HG03354 (cell line): Measurements from ENCODE around the gene ARL14EPL.

Experiments used
- ATAC-seq: cut with Tn5 transposase; IDR thresholded peaks from one replicate; pipeline ENCODE4 v1.9.1; 2021; ENCODE audit warnings: mild to moderate bottlenecking; ENCODE audit not compliant: unreplicated experiment, poor library complexity, severe bottlenecking

Gene ARL14EPL

GRCh38 chr5:116032094-116032517 lies at the start of gene ARL14EPL:
ARL14EPL (plus strand) TSS chr5:116032472; CDS start chr5:116051466, 18,994 bp downstream.
- peak; percentile 80 for ATAC-seq

DNA sequence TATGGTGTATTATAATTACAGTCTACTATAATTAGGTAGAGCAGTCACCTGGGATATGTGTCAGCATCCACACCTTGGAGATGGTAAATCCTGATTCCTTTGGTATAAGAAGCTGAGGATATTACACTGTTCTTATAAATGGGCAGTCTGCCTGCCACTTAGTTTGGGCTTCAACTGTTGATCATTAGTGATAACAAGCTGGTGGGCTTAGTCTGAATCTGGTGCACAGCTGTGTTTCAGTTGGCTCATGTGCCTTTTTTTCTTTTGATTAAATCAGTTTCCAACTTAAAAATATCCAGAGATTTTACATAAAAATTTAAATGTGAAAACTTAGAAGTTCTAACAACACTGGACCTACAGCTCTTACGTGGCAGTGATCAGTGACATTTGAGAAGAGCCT lies 48.8 kb upstream of the ARL14EPL start:
- no peak for ATAC-seq

- no peak for ATAC-seq
Observed at GRCh38 chr5:115985802-115986757, 46.2 kb upstream of the ARL14EPL start.

GRCh38 chr5:115988002-115988401 lies 44.3 kb upstream of the ARL14EPL start:
- ATAC-seq = no peak

DNA sequence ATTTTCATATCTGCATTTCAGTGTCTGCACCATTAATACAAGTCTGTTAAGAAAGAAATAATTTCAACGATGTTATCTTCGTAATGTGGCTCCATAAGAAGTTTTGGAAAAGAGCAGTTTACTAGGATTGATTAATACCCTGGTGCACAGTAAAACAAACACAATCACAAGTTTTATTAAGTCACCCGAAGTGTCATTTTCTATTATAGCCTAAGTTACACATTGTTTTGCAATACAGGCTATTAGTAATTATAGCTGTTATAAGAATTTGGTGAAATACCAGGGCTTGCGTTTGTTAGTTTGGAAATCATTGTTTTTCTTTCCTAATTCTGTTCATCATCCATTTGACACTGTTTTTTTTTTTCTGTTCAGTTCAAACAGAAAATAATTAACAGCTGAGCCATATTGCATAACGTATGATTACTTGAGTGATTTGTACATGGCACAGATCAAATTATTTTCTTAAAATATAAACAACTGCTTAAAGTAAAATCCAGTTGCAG lies 39.4 kb upstream of the ARL14EPL start:
- no peak for ATAC-seq

- ATAC-seq = no peak
Observed at GRCh38 chr5:115995351-115995750, 36.9 kb upstream of the ARL14EPL start.

DNA sequence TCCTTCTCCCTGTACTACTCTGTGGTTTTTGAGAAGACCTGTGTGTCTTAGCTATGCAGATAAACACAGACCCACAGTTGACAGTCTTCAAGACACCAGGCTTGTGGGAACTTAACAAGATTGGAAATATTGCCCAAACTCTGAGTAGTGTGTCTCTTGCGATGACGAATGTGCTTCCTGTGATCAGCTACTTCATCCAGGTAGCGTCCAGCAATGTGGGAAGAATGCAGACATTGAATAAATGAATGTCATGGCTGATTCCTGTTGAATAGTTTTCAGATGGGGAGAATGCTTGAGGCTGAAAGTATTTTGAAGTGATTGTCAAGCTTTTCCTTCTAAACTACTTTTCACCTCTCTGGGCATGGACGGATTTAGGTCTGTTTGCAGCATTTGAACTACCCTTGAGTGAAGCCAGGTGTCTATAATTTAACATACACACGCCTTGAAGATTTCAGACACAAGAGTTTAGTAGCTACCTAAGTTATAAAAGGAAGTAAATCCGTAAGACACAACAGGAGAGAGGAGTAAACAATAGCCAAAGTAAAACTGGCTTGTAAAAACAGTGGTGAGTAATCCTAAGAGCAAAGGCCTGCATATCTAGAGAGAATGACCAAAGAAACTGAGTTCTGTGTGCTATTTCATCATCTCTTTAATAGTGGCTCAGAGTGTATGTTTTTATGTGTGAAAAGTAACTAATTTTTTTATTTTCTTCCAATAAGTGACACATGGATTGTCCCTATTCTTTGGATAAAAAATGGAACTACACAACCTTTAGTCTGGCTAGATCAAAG lies 30.0 kb upstream of the ARL14EPL start:
- no peak for ATAC-seq

- ATAC-seq = no peak
Observed at GRCh38 chr5:116004248-116004647, 28.0 kb upstream of the ARL14EPL start.

DNA sequence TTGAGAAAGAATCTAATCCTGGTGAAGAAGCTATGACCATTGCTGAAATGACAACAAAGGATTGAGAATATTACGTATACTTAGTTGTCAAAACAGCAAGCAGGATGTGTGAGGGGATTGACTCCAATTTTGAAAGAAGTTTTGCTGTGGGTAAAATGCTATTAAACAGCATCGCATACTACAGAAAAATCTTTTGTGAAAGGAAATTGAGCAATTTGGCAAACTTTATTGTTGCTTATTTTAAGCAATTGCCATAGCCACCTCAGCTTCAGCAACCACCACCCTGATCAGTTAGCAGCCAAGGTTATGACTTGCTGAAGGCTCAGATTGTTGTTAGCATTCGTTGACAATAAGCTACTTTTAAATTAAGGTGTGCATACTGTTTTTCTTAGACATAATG lies 22.5 kb upstream of the ARL14EPL start:
- no peak for ATAC-seq

- ATAC-seq = no peak
Observed at GRCh38 chr5:116011046-116011445, 21.2 kb upstream of the ARL14EPL start.

GRCh38 chr5:116013207-116013785 lies 19.0 kb upstream of the ARL14EPL start:
- ATAC-seq = no peak

DNA sequence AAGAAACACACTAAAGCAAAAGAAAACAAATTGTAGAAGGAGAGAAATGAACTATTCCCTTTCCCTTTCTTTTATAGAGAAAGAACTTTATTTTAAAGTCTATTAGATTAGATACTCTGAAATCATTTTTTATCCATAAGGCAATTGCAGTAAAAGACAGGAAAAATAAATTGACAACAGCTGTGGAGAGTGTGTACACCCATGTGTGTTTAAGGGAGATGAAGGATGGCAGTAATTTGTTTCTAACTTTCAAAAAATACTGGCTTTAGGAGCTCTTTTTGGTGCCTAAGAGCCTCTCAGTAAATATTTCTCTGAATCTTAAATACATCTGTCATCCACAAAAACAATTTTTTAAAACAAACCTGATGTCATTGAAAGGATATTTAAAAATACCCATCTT lies 18.3 kb upstream of the ARL14EPL start:
- no peak for ATAC-seq

- no peak for ATAC-seq
Observed at GRCh38 chr5:116023619-116024018, 8.7 kb upstream of the ARL14EPL start.

- ATAC-seq = no peak
Observed at GRCh38 chr5:116025866-116026265, 6.4 kb upstream of the ARL14EPL start.

DNA sequence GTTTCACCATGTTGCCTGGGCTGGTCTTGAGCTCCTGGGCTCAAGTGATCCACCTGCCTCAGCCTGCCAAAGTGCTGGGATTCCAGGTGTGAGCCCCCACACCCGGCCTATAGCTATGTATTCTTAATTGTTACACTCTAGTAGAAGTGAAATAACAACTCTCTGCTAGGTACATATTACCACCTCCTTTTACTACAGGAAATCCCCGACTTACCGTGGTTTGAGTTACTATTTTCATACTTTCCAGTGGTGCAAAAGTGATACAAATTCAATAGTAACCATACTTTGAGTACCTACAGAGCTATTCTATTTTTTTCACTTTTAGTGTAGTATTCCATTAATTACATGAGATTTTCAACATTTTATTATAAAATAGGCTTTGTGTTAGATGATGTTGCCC lies 719 bp downstream of the ARL14EPL start:
- ATAC-seq = peak; percentile 32

DNA sequence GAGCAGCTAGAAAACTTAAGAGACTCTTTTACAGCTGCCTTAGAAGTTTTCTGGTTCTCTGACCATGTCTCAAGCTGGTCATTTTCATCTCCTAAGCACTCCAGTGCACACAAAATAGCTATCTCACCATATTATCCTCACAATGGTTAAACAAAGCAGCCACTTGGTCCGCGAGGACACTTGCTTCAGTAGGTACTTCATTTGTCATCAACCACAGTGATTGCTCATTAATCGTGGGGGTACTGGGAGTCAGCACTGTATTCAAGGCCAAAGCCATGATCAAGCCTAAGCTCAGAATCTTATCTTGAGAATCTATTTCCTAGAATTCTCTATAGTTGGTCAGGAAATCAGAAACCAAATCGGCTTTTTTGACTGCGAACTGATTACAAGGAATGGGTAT lies 2.9 kb downstream of the ARL14EPL start:
- ATAC-seq = no peak

GRCh38 chr5:116037236-116037822 lies 5.1 kb downstream of the ARL14EPL start:
- no peak for ATAC-seq

GRCh38 chr5:116038817-116039216 lies 6.5 kb downstream of the ARL14EPL start:
- ATAC-seq = peak; percentile 90

DNA sequence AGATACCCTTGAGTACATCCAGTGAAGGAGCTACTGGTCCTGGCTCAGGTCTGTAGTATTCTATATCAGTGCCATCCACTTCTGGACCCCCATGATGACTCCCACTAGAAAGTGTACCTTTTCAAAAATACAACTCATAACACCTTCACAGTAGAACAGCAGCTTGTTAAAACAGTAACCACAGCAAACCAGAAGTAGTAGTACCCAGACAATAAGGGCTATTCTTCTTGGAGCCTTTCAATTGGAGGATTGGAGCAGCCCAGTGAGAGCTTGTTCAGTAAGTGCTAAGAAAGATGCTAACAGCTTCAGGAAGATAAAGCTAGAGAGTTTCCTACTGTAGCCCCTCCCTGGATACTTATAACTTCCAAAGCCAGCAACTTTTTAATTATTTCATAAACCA lies 10.1 kb downstream of the ARL14EPL start:
- no peak for ATAC-seq

- no peak for ATAC-seq
Observed at GRCh38 chr5:116044073-116044472, 11.8 kb downstream of the ARL14EPL start.
